Activated CD4-positive, alpha-beta T cell treated with anti-CD3 and anti-CD28 coated beads, Interleukin-2, amount 10 ng/mL, durations not matched to agents 24 days and 14 days (primary cell): ENCODE measurements around the gene SBNO2. TPM values are rescaled to one million over a fixed set of nuclear protein-coding genes. Genes with fewer than 3 reads are reported as not detected.

Experiments used
- DNase-seq: peaks from one replicate; pipeline ENCODE4 v3.0.0; 2022
- H3K27ac Mint-ChIP-seq: one replicate; pipeline ENCODE4 v1.8.0; 2022; ENCODE audit warnings: mild to moderate bottlenecking, mixed read lengths
- H3K27me3 Mint-ChIP-seq: one replicate; pipeline ENCODE4 v1.8.0; 2022; ENCODE audit warnings: mixed read lengths
- H3K36me3 Mint-ChIP-seq: one replicate; pipeline ENCODE4 v1.8.0; 2022; ENCODE audit warnings: low read depth, mild to moderate bottlenecking, mixed read lengths
- H3K4me1 Mint-ChIP-seq: one replicate; pipeline ENCODE4 v1.8.0; 2021; ENCODE audit warnings: mixed read lengths
- H3K4me3 Mint-ChIP-seq: one replicate; pipeline ENCODE4 v1.8.0; 2022; ENCODE audit warnings: mild to moderate bottlenecking, moderate library complexity, mixed read lengths
- H3K9me3 Mint-ChIP-seq: one replicate; pipeline ENCODE4 v1.8.0; 2021; ENCODE audit warnings: mixed read lengths
- intact Hi-C: fragments of 100-400 bp; cut with micrococcal nuclease; formaldehyde crosslinking; loops from one replicate; pipeline ENCODE4 v1.15.1; 2023
- total RNA-seq: library from RNA; stranded (reverse); gene quantifications from 2 replicates; pipeline ENCODE4 v1.2.3, GENCODE V29; 2022

SBNO2 gene
- total RNA-seq, 1 donor from 2014 or later, result 98.9 TPM

- peak overlapping the region; percentile 86 for H3K27ac Mint-ChIP-seq
- intact Hi-C loops, result no loop called here
- no peak for DNase-seq
- H3K27me3 Mint-ChIP-seq, result peaks cover 2% of the 10 kb centered on the region
- no peaks in the 10 kb centered on the region for H3K9me3 Mint-ChIP-seq
- H3K4me3 Mint-ChIP-seq, result peak overlapping the region; percentile 79
- H3K4me1 Mint-ChIP-seq, result peaks cover 37% of the 10 kb centered on the region
- peaks cover 50% of the 10 kb centered on the region for H3K36me3 Mint-ChIP-seq
These were observed 102.9 kb downstream of the SBNO2 start for GRCh38 chr19:1070931-1071791.

- Mint-ChIP-seq H3K9me3 (no peaks in the 10 kb centered on the region), H3K4me1 (peaks cover 35% of the 10 kb centered on the region), H3K27me3 (peaks cover 1% of the 10 kb centered on the region), H3K27ac (no peak overlapping the region), H3K4me3 (peak overlapping the region; percentile 98), H3K36me3 (peaks cover 44% of the 10 kb centered on the region)
- DNase-seq, result no peak
- intact Hi-C loops, result no loop called here
These were observed 103.5 kb downstream of the SBNO2 start for GRCh38 chr19:1070576-1070930.

- H3K36me3 Mint-ChIP-seq, result peaks cover 40% of the 10 kb centered on the region
- no peaks in the 10 kb centered on the region for H3K27me3 Mint-ChIP-seq
- peak overlapping the region; percentile 95 for H3K27ac Mint-ChIP-seq
- H3K4me3 Mint-ChIP-seq, result peak overlapping the region; percentile 98
- intact Hi-C loops, result loop anchor here (5.0 kb wide), 2 partner anchors 33 to 173 kb away; partner anchors contain the start of genes ATP5F1D and GPX4
- H3K4me1 Mint-ChIP-seq, result peaks cover 41% of the 10 kb centered on the region
- DNase-seq, result peak; percentile 89
- no peaks in the 10 kb centered on the region for H3K9me3 Mint-ChIP-seq
These were observed 104.9 kb downstream of the SBNO2 start for GRCh38 chr19:1069009-1069779.

- peak overlapping the region; percentile 95 for H3K27ac Mint-ChIP-seq
- intact Hi-C loops, result loop anchor here (5.0 kb wide), 2 partner anchors 34 to 174 kb away; partner anchors contain the start of genes ATP5F1D and GPX4
- no peaks in the 10 kb centered on the region for H3K27me3 Mint-ChIP-seq
- H3K9me3 Mint-ChIP-seq, result no peaks in the 10 kb centered on the region
- H3K36me3 Mint-ChIP-seq, result peaks cover 31% of the 10 kb centered on the region
- DNase-seq, result peak; percentile 93
- peak overlapping the region; percentile 98 for H3K4me3 Mint-ChIP-seq
- H3K4me1 Mint-ChIP-seq, result peaks cover 40% of the 10 kb centered on the region
These were observed 105.8 kb downstream of the SBNO2 start for GRCh38 chr19:1068009-1069001.

GRCh38 chr19:1067341-1067957 lies 106.6 kb downstream of the SBNO2 start:
- peak overlapping the region; percentile 84 for H3K27ac Mint-ChIP-seq
- peaks cover 23% of the 10 kb centered on the region for H3K36me3 Mint-ChIP-seq
- H3K4me3 Mint-ChIP-seq, result peak overlapping the region; percentile 98
- intact Hi-C loops, result loop anchor here (1.0 to 5.0 kb wide), 5 partner anchors 10 to 175 kb away; partner anchors contain the start of genes ABCA7, ATP5F1D, CNN2 and GPX4
- no peaks in the 10 kb centered on the region for H3K27me3 Mint-ChIP-seq
- H3K4me1 Mint-ChIP-seq, result peaks cover 35% of the 10 kb centered on the region
- no peak for DNase-seq
- H3K9me3 Mint-ChIP-seq, result no peaks in the 10 kb centered on the region

GRCh38 chr19:1066748-1067340 lies 107.2 kb downstream of the SBNO2 start, which contains the start of gene ARHGAP45:
Gene ARHGAP45, plus strand, starts transcription at chr19:1067167. Its CDS starts 239 bp downstream, at chr19:1067406.
- Mint-ChIP-seq H3K27ac (peak within 1 kb of the TSS; percentile 86), H3K36me3 (peaks cover 16% of the 10 kb centered on the region), H3K9me3 (no peaks in the 10 kb centered on the region), H3K27me3 (no peaks in the 10 kb centered on the region), H3K4me1 (peaks cover 32% of the 10 kb centered on the region), H3K4me3 (peak within 1 kb of the TSS; percentile 98)
- peak; percentile 97 for DNase-seq
- intact Hi-C loops, result loop anchor here (1.0 to 5.0 kb wide), 5 partner anchors 10 to 175 kb away; partner anchors contain the start of genes ABCA7, ATP5F1D, CNN2 and GPX4

- H3K36me3 Mint-ChIP-seq, result peaks cover 13% of the 10 kb centered on the region
- H3K9me3 Mint-ChIP-seq, result no peaks in the 10 kb centered on the region
- DNase-seq, result no peak
- H3K27me3 Mint-ChIP-seq, result no peaks in the 10 kb centered on the region
- H3K4me1 Mint-ChIP-seq, result peaks cover 29% of the 10 kb centered on the region
- H3K27ac Mint-ChIP-seq, result peak overlapping the region; percentile 86
- H3K4me3 Mint-ChIP-seq, result peak overlapping the region; percentile 98
- intact Hi-C loops, result loop anchor here (2.0 to 5.0 kb wide), 4 partner anchors 25 to 176 kb away; partner anchors contain the start of genes ABCA7, ATP5F1D, CNN2 and GPX4
These were observed 107.8 kb downstream of the SBNO2 start for GRCh38 chr19:1066251-1066747.

GRCh38 chr19:1065606-1066109 lies 108.4 kb downstream of the SBNO2 start:
- intact Hi-C loops, result loop anchor here (2.0 to 5.0 kb wide), 5 partner anchors 15 to 177 kb away; partner anchors contain the start of genes ABCA7, ATP5F1D, CNN2 and GPX4
- DNase-seq, result no peak
- Mint-ChIP-seq H3K4me3 (peak overlapping the region; percentile 48), H3K27ac (peak overlapping the region; percentile 65), H3K9me3 (no peaks in the 10 kb centered on the region), H3K4me1 (peaks cover 29% of the 10 kb centered on the region), H3K27me3 (no peaks in the 10 kb centered on the region), H3K36me3 (peaks cover 13% of the 10 kb centered on the region)

- H3K4me1 Mint-ChIP-seq, result peaks cover 29% of the 10 kb centered on the region
- no peaks in the 10 kb centered on the region for H3K9me3 Mint-ChIP-seq
- intact Hi-C loops, result loop anchor here (2.0 to 5.0 kb wide), 3 partner anchors 16 to 177 kb away; partner anchors contain the start of genes ATP5F1D and GPX4
- no peaks in the 10 kb centered on the region for H3K27me3 Mint-ChIP-seq
- H3K4me3 Mint-ChIP-seq, result peak overlapping the region; percentile 48
- peaks cover 12% of the 10 kb centered on the region for H3K36me3 Mint-ChIP-seq
- peak overlapping the region; percentile 44 for H3K27ac Mint-ChIP-seq
- DNase-seq, result peak; percentile 94
These were observed 109.1 kb downstream of the SBNO2 start for GRCh38 chr19:1064661-1065605.

GRCh38 chr19:1063909-1064660 lies 110.0 kb downstream of the SBNO2 start:
- peaks cover 7% of the 10 kb centered on the region for H3K36me3 Mint-ChIP-seq
- H3K27ac Mint-ChIP-seq, result peak overlapping the region; percentile 11
- no peaks in the 10 kb centered on the region for H3K27me3 Mint-ChIP-seq
- H3K4me3 Mint-ChIP-seq, result peak overlapping the region; percentile 12
- DNase-seq, result peak; percentile 67
- intact Hi-C loops, result loop anchor here (2.0 kb wide), 1 partner anchor 17 kb away; no protein-coding TSS in a partner anchor
- peaks cover 28% of the 10 kb centered on the region for H3K4me1 Mint-ChIP-seq
- no peaks in the 10 kb centered on the region for H3K9me3 Mint-ChIP-seq
